Activated gamma-delta T cell (primary cell): ENCODE results near the gene SLC66A1.
A peak's percentile ranks its signal among the peaks of the same experiment; 100 is the strongest.
"Not testable (repeated sequence)": the region's sequence is repeated elsewhere in the genome, so short reads cannot be mapped to it uniquely, and the experiment has no call there.

Experiments used
- DNase-seq: peaks from one replicate; lab custom pipeline; 2025; lab: John Stamatoyannopoulos, UW
- total RNA-seq, 2 donors: gene quantifications; one replicate each; lab custom pipeline; 2026; lab: John Stamatoyannopoulos, UW

Gene SLC66A1, protein sequence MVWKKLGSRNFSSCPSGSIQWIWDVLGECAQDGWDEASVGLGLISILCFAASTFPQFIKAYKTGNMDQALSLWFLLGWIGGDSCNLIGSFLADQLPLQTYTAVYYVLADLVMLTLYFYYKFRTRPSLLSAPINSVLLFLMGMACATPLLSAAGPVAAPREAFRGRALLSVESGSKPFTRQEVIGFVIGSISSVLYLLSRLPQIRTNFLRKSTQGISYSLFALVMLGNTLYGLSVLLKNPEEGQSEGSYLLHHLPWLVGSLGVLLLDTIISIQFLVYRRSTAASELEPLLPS
- total RNA-seq: 11.3 to 14.2 reads per million in 2 donors

DNA sequence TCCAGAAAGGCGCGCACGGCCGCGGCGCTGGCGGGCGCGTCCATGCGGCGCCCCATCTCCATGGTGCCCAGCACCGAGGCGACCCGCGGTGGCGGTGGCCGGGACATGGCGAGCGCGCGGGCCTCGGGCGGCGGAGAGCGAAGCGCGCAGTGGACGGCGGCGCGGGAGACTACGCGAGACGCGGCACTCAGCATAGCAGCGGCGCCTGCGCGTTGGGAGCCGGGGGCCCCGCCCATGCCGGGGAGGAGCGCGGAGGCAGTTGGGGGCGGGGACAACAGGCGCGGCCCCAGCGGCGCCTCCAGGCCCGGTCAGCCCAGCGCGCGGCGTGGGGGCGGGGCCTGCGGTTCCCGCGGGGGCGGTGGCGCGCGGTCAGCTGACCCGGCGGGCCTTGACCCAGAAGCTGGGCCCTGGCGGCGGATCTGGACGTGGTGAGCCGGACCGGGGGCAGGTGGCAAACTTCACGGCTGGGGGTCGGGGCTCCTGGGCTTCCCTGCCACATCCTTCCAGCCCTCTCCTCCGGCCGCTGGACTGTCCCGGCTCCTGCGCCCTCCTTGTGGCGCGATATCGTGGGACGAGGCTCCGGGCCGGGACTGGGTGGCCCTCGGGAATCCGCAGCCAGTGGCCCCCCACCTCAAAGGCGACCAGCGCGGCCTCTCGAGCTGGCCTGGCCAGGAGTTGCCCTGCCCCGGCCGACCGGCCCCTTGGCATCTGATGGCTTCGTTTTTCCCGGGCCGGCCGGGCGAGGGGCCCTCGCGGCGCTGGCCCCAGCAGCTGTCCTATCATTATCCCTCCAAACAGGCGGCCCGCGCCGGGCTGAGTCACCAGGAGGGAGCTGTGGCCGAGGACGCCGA lies at the start of gene SLC66A1, which contains the start of gene AKR7A2:
Gene SLC66A1, plus strand, starts transcription at position 396 of the 851 bp plus-strand sequence. CDS start 5,352 bp downstream, outside the sequence.
Gene AKR7A2, minus strand, starts transcription at position 214 of the 851 bp plus-strand sequence. Its CDS starts 20 bp downstream, at position 194.
- peak; percentile 84 for DNase-seq

DNA sequence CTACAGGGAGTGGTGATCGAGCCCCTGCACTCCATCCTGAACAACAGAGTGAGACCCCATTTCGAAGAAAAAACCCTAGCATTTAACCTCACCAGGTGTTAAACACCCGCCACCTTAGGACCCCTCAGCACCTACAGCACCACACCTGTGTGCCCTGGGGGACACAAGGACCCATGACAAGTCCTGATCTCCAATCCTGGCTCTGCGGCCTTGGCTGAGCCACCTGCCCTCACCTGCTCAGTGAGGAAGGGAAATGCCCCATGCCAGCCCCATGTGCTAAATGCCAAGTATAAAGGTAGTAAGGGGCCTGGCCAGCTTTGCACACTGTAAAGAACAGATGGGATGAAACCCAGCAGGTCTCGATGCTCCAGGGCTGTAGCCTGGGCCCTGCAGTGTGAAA lies 49.4 kb upstream of the SLC66A1 start:
- DNase-seq: no peak

DNA sequence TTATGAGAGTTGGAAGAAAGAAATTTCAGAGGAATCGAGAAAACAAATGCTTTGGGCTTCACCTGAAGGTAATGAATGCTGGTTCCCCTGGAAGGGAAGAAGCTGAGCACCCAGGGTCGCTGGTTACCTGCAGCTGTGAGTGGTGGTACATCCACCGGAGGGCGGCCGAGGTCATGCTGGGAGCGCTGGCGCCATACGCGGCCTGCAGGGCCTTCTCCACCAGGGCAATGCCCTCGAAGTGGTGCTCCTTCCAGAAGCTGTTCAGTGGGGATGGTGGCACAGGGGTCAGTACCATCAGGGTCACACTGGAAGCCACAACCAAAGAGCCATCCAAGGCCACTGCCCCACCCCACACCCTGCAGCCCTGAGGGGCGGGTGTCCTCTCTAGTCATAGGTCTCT lies 43.7 kb upstream of the SLC66A1 start:
- DNase-seq: no peak

DNA sequence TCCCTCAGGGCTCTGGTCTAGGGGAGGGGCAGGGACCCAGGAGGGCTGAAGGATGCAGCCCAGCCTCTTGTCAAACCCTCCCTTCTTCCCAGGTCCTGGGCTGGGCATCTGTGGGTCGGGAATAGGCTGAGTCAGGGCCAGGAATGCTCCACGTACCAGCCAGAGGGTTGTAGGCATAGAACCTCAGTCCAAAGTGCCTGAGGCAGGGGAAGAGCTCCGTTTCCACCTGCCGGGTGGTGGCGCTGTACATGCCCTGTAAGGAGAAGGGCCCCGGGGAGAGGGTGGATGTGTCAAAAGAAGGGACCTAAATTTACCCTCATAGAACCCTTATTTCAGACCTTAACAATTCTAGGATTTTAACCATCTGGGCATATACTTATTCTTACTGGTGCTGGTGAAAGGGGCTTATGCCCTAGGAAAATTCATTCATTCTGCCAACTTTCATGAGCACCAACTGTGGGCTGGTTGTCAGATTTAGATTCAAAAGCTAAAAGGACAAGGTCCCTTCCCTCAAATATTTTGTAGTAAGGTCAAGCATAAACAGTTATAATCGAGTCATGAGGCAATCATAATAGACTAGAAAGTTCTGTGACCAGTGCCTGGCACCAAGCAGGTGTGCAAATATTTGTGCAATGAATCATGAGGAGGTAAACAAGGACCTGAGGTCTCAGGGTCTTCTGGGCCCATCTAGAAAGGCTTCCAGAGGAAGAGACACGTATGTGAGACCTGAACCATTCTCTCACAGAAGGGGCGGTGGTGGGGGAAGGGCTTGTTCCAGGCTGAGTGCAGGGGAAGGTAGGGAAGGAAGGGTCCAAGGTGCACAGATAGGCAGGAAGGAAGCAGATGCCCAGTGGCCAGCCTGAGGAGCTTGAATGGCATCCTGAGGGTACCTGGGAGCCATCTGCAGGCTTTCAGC lies 42.4 kb upstream of the SLC66A1 start:
- DNase-seq: not testable (repeated sequence)

DNA sequence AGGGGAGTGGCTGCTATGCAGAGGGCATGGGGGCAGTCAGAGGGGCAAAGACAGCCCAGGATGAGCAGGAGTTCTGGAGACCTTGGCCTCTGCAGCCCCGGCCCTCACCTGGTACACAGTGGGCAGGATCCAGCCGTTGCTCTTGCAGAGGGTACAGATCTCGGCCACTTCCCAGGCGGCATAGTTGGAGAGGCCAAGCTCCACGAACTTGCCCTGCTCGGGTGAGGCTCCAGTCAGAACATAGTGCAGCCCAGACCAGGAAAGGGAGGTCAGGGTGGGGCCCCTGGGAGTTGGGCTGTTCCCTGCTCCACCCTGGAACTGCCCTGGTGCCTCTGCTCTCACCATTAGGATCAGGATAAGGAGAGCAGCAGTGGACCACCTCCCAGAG lies 41.8 kb upstream of the SLC66A1 start:
- not testable (repeated sequence) for DNase-seq

DNA sequence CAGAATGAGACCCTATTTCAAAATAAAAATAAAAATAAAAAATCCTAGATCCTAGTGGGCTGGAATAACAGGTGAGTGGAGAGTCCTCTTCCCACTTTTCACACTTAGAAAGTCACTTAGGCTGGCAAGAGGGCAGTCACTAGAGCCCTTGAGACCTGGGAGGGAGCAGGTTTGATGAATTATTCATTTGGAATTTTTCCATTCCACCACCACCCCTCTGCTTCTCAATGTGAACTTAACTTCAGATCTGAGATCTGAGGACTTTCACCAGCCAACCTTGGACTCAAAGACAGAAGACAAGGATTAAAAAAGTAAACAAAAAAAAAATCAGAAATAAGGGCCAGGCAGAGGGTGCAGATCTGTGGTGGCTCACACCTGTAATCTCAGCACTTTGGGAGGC lies 40.1 kb upstream of the SLC66A1 start:
- no peak for DNase-seq

DNA sequence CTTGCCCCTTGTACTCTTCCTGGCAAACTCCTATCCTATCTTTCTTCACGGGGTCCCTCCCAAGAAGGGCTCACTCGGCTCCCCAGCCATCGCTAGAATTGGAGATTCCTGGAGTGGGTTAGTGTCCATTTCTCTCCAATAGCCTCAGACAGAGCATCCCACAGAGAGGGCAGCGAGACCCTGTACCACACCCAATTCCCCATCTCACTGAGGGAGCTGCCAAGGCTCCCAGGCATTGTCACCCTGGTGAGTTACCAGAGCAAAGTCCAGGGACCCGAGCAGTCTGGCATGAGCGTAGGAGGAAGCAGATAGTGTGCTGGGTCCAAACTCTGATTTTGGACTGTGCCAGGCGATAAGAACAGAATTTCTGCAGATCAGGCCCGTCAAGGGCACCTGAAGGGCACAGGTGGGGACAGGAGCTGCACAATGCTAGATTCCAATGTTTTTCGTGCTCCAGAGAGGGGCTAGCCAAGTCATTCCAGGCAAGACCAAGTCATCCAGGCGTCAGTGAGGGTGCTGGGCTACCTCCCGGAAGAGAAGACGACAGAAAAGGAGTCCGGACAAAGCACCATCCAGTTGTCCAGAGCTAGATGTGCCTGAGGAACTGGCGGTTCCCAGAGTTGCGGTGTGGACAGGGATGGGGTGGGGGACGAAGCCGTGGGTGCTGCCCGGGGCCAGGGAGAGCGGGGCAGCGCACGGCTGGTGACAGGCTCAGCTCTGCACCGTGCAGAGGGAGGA lies 38.9 kb upstream of the SLC66A1 start:
- DNase-seq: no peak

DNA sequence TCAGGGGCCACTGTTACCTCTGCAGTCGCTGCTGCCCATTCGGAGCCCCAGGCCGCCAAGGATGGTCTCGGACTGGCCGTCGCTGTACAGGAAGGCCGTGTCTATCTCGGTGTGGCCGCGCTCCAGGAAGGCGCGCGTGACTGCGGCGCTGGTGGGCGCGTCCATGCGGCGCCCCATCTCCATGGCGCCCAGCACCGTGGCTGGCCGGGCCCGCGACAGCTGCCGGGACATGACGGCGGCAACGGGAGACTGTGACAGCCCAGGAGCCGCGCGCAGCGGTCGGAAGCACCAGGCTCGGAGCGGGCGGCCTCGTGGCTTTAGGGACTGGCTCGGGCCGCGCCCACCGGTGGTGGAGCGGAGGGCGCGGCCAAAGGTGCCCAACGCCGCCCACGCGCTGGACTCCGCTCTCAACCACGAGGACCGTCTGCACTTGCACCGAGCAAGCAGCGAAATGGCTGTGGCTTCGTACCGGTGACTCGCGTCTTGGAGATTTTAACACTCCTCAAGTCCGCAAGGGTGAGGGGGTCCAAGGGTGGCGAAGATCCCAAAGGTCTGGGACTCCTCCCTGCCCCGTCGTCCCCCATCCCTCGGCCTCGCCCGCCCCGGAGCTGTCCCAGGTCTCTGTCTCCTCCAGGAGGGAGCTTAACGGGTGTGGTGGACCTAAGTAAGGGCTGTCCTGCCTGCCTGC lies 38.1 kb upstream of the SLC66A1 start:
- DNase-seq: not testable (repeated sequence)

DNA sequence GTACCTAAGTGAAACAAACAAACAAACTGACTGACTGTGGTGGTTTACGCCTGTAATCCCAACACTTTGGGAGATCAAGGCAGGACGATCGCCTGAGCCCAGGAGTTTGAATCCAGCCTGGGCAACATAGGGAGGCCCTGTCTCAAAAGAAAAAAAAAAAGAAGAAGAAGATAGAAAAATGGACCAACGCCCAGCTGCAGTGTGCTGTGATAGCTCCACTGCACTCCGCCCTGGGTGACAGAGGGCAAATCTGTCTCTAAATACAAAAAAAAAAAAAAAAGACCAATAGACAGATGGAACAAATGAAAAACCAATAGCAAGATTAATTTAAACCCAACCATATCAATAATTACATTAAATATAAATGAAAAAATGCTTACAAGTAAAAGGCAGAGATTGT lies 37.5 kb upstream of the SLC66A1 start:
- DNase-seq: no peak

DNA sequence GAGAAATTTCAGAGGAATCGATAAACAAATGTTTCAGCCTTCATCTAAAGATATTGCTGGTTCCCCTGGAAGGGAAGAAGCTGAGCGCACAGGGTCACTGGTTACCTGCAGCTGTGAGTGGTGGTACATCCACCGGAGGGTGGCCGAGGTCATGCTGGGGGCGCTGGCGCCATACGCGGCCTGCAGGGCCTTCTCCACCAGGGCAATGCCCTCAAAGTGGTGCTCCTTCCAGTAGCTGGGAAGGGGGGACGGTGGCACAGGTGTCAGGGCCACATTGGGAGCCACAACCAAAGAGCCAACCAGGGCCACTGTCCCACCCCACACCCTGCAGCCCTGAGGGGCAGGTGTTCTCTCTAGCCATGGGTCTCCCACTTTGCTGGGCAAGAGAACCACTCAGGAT lies 28.2 kb upstream of the SLC66A1 start:
- no peak for DNase-seq

DNA sequence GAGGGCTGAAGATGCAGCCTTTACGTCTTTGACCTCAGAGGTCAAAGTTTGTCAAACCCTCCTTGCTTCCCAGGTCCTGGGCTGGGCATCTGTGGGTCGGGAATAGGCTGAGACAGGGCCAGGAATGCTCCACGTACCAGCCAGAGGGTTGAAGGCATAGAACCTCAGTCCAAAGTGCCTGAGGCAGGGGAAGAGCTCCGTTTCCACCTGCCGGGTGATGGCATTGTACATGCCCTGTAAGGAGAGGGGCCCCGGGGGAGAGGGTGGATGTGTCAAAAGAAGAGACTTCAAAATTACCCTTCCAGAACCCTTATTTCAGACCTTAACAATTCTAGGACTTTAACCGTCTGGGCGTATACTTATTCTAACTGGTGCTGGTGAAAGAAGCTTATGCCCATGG lies 27.2 kb upstream of the SLC66A1 start:
- no peak for DNase-seq

DNA sequence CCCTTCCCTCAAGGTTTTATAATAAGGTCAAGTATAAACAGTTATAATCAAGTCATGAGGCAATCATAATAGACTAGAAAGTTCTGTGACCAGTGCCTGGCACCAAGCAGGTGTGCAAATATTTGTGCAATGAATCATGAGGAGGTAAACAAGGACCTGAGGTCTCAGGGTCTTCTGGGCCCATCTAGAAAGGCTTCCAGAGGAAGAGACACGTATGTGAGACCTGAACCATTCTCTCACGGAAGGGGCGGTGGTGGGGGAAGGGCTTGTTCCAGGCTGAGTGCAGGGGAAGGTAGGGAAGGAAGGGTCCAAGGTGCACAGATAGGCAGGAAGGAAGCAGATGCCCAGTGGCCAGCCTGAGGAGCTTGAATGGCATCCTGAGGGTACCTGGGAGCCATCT lies 26.8 kb upstream of the SLC66A1 start:
- not testable (repeated sequence) for DNase-seq

DNA sequence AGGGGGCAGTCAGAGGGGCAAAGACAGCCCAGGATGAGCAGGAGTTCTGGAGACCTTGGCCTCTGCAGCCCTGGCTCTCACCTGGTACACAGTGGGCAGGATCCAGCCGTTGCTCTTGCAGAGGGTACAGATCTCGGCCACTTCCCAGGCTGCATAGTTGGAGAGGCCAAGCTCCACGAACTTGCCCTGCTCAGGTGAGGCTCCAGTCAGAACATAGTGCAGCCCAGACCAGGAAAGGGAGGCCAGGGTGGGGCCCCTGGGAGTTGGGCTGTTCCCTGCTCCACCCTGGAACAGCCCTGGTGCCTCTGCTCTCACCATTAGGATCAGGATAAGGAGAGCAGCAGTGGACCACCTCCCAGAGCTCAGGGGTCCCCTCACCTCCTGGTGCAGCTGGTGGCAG lies 26.3 kb upstream of the SLC66A1 start:
- not testable (repeated sequence) for DNase-seq

DNA sequence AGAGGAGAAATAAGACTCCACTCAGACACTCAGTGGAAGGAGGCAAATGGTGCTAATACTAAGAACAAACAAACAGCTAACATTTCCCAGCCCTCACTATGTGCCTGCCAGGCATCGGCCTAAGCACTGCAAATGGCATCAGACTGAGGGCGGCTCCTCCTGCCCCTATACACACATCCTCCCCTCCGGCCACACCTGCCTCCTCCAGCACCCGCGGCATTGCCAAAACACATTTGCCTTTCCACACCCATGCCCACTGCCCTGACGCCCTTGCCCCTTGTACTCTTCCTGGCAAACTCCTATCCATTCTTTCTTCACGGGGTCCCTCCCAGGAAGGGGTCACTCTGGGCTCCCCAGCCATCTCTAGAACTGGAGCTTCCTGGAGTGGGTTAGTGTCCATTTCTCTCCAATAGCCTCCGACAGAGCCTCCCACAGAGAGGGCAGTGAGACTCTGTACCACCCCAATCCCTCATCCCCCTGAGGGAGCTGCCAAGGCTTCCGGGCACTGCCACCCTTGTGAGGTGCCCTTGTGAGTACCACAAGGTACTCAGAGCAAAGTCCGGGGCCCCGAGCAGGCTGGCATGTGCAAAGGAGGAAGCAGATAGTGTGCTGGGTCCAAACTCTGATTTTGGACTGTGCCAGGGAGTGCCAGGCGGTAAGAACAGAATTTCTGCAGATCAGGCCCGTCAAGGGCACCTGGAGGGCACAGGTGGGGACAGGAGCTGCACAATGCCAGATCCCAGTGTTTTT lies 24.5 kb upstream of the SLC66A1 start:
- no peak for DNase-seq

DNA sequence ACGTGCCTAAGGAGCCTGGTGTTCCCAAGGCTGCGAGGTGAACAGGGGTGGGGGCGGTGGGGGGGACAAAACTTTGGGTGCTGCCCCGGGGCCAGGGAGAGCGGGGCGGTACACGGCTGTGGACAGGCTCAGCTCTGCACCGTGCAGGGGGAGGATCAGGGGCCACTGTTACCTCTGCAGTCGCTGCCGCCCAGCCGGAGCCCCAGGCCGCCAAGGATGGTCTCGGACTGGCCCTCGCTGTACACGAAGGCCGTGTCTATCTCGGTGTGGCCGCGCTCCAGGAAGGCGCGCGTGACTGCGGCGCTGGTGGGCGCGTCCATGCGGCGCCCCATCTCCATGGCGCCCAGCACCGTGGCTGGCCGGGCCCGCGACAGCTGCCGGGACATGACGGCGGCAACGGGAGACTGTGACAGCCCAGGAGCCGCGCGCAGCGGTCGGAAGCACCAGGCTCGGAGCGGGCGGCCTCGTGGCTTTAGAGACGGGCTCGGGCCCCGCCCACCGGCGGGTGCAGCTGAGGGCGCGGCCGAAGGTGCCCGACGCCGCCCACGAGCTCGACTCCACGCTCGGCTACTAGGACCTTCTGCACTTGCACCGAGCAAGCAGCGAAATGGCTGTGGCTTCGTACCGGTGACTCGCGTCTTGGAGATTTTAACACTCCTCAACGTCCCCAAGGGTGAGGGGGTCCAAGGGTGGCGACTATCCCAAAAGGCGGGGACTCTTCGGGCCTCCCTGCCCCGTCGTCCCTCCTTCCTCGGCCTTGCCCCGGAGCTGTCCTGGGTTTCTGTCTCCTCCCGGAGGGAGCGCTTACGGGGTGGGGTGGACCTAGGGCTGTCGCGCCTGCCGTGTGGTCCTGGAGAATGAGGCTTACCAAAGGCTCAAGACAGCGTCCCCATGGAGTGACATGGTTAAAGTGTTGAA lies 23.5 kb upstream of the SLC66A1 start, which contains the start of gene AKR7A3:
Gene AKR7A3, minus strand, starts transcription at position 447 of the 918 bp plus-strand sequence. Its CDS starts 61 bp downstream, at position 386.
- peak; percentile 27 for DNase-seq

DNA sequence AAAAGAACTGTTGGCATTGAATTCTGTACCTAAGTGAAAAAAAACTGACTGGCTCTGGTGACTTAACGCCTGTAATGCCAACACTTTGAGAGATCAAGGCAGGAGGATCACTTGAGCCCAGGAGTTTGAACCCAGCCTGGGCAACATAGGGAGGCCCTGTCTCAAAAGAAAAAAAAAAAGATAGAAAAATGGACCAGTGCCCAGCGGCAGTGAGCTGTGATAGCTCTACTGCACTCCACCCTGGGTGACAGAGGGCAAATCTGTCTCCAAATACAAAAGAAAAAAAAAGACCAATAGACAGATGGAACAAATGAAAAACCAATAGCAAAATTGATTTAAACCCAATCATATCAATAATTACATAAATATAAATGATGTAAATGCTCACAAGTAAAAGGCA lies 22.9 kb upstream of the SLC66A1 start:
- no peak for DNase-seq

DNA sequence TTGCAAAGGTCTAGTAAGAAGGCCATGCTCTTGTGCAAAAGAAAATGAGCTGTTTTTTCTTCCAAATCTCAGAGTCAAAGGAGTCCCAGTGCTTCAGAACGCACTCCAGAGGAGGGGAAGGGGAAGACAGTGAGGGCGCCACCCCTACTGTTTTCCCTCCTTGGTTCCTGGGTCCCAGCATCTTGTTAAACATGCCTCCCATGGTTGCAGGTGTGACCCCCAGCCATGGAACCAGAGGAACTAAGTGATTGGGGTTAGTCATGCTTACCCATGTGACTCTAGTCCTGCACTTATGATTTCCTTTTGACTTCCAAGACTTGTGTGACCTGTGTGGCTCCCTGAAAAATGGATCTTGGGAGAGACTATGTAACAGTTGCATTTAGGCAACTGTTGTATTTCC lies 17.5 kb upstream of the SLC66A1 start:
- no peak for DNase-seq

DNA sequence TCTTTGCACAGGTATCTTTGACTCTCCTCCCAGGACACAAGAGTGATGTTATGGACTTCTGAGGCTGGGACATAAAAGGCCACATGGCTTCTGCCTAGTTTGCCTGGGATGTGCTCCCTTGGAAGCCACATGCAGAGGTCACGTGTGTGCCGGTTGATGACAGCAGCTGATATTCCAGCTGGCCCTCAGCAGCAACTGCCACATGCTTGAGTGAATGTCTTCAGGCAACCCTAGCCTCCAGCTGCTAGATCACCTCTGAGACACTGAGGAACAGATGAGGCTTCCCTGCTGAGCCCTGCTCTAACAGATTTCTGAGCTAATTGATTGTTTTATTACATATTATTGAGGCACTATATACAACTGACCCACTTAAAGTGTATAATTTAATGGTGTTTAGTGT lies 11.9 kb upstream of the SLC66A1 start:
- no peak for DNase-seq

DNA sequence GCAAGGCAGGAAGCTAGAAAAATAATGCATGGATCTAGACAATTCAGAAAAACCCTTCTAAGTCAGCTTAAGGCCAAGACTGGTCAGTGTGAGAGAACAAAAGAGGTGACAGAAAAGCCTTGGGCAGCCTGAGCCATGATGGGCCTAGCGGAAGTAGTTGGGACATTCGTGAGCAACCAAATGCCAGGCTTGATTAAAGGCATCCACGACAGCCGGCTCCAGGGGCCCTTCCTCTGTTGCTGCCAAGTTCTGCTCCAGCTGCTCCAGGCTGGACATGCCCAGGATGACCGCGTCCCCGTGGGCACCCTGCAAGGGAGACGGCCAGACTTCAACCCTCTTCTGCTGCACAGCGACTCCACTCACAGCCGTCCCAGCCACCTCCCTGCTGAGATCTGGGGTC lies 8.0 kb upstream of the SLC66A1 start:
- not testable (repeated sequence) for DNase-seq
